H1 (cell line): ENCODE results near the gene MXD4. TPM values are rescaled to one million over a fixed set of nuclear protein-coding genes. Genes with fewer than 3 reads are reported as not detected.

Experiments
- CTCF ChIA-PET: fragments of 300-600 bp; sonication (Branson Sonifier 250); formaldehyde crosslinking; loops from one replicate; lab custom pipeline; 2021; ENCODE audit not compliant: partially characterized antibody; lab: Charles Lee
- POLR2A ChIA-PET: fragments of 300-600 bp; sonication (Branson Sonifier 250); formaldehyde crosslinking; loops from one replicate; lab custom pipeline; 2021; ENCODE audit warnings: inconsistent platforms; ENCODE audit not compliant: partially characterized antibody; lab: Charles Lee
- DNase-seq, 2 experiments: peaks; one replicate each; pipeline versions ENCODE4 v3.0.0 to v3.0.0-alpha.2; 2010 to 2022; ENCODE audit warnings: low spot score in 2 of 2, low read depth in 1 of 2, mixed read lengths in 1 of 2
- FAIRE-seq: peaks from 2 replicates; lab custom pipeline; 2011; peaks lifted over from hg19 to GRCh38; lab: Jason Lieb, UNC
- H2AFZ ChIP-seq: 2 replicates; pipeline ENCODE4 v1.8.1; 2012; ENCODE audit warnings: low read length, inconsistent platforms
- H2AK5ac ChIP-seq: 2 replicates; pipeline ENCODE4 v1.6.1; 2013; ENCODE audit warnings: low read depth, low read length
- H2BK120ac ChIP-seq: replicated peaks from 2 replicates; pipeline ENCODE3; 2013; ENCODE audit warnings: low read depth, low read length, inconsistent platforms
- H2BK12ac ChIP-seq: 2 replicates; pipeline ENCODE4 v1.6.1; 2013; ENCODE audit warnings: low read depth, low read length
- H2BK15ac ChIP-seq: 2 replicates; pipeline ENCODE4 v1.6.1; 2013; ENCODE audit warnings: low read length
- H2BK20ac ChIP-seq: 2 replicates; pipeline ENCODE4 v1.6.1; 2013; ENCODE audit warnings: low read length
- H2BK5ac ChIP-seq: 2 replicates; pipeline ENCODE4 v1.6.1; 2013; ENCODE audit warnings: low read depth, low read length
- H3K14ac ChIP-seq: 2 replicates; pipeline ENCODE4 v1.6.1; 2013; ENCODE audit warnings: inconsistent platforms; ENCODE audit not compliant: insufficient read length
- H3K18ac ChIP-seq: 2 replicates; pipeline ENCODE4 v1.6.1; 2013; ENCODE audit warnings: low read length; ENCODE audit errors: extremely low read depth
- H3K23ac ChIP-seq: 2 replicates; pipeline ENCODE4 v1.6.1; 2013; ENCODE audit warnings: inconsistent platforms; ENCODE audit not compliant: insufficient read length
- H3K23me2 ChIP-seq: 2 replicates; pipeline ENCODE4 v1.6.1; 2013; ENCODE audit warnings: low read depth, low read length
- H3K27ac ChIP-seq: 2 replicates; pipeline ENCODE4 v1.6.1; 2011; ENCODE audit warnings: low read depth, low read length, inconsistent platforms
- H3K27me3 ChIP-seq, 4 experiments: replicated peaks in 1 of 4; 1 replicate in 1 of 4; 2 replicates in 3 of 4; pipeline versions ENCODE4 v1.6.1 to v1.8.1; 2011 to 2013; ENCODE audit warnings: low read length in 3 of 4, mild to moderate bottlenecking in 3 of 4, inconsistent platforms in 2 of 4, mixed read lengths in 2 of 4, moderate library complexity in 1 of 4; ENCODE audit not compliant: control insufficient read depth in 3 of 4, insufficient read depth in 3 of 4; ENCODE audit errors: extremely low read depth in 1 of 4
- H3K36me3 ChIP-seq, 4 experiments: 2 replicates each; pipeline versions ENCODE4 v1.6.1 to v1.8.1; 2011 to 2013; ENCODE audit warnings: mild to moderate bottlenecking in 4 of 4, low read length in 3 of 4, moderate library complexity in 2 of 4, control low read depth in 1 of 4, inconsistent platforms in 1 of 4; ENCODE audit not compliant: insufficient read depth in 4 of 4, control insufficient read depth in 2 of 4
- H3K4ac ChIP-seq: replicated peaks from 2 replicates; pipeline ENCODE3; 2013; ENCODE audit warnings: low read length, low read depth, mixed read lengths, inconsistent platforms; ENCODE audit not compliant: insufficient read length
- H3K4me1 ChIP-seq, 4 experiments: replicated peaks in 1 of 4; 1 replicate in 1 of 4; 2 replicates in 3 of 4; pipeline versions ENCODE4 v1.6.1 to v1.8.1; 2011 to 2013; ENCODE audit warnings: low read length in 3 of 4, inconsistent platforms in 2 of 4, mixed read lengths in 1 of 4; ENCODE audit not compliant: insufficient read depth in 4 of 4, control insufficient read depth in 3 of 4
- H3K4me2 ChIP-seq, 2 experiments: 2 replicates each; pipeline versions ENCODE4 v1.6.1 to v1.8.1; 2011 to 2013; ENCODE audit warnings: low read depth in 2 of 2, low read length in 2 of 2, control low read depth in 1 of 2, inconsistent platforms in 1 of 2, mild to moderate bottlenecking in 1 of 2; ENCODE audit not compliant: insufficient read depth in 1 of 2
- H3K4me3 ChIP-seq, 4 experiments: fragments of 200-600, 300-600 bp in 1 of 4; sonication (generic), shearing (Covaris generic), sonication (Bioruptor Twin) in 1 of 4; 2 replicates each; pipeline versions ENCODE4 v1.5.1 to v1.8.1; 2011 to 2016; ENCODE audit warnings: low read length in 4 of 4, low read depth in 3 of 4, control low read depth in 2 of 4, inconsistent platforms in 2 of 4, mild to moderate bottlenecking in 2 of 4, mixed read lengths in 1 of 4, moderate library complexity in 1 of 4; ENCODE audit not compliant: insufficient read depth in 2 of 4; ENCODE audit errors: extremely low read depth in 1 of 4
- H3K56ac ChIP-seq: replicated peaks from 2 replicates; pipeline ENCODE3; 2013; ENCODE audit warnings: low read depth, mild to moderate bottlenecking, mixed read lengths, low read length, inconsistent platforms; ENCODE audit not compliant: insufficient read length
- H3K79me1 ChIP-seq: 2 replicates; pipeline ENCODE4 v1.6.1; 2013; ENCODE audit warnings: low read depth, low read length, control low read depth
- H3K79me2 ChIP-seq, 2 experiments: 2 replicates each; pipeline versions ENCODE4 v1.6.1 to v1.8.1; 2012 to 2013; ENCODE audit warnings: low read length in 2 of 2, mild to moderate bottlenecking in 2 of 2, inconsistent platforms in 1 of 2; ENCODE audit not compliant: insufficient read depth in 2 of 2, control insufficient read depth in 1 of 2
- H3K9ac ChIP-seq, 4 experiments: replicated peaks in 1 of 4; 1 replicate in 1 of 4; 2 replicates in 3 of 4; pipeline versions ENCODE4 v1.6.1 to v1.8.1; 2011 to 2013; ENCODE audit warnings: low read depth in 3 of 4, low read length in 3 of 4, control low read depth in 2 of 4, mild to moderate bottlenecking in 2 of 4, moderate library complexity in 2 of 4, inconsistent platforms in 1 of 4; ENCODE audit errors: extremely low read depth in 1 of 4
- H3K9me3 ChIP-seq, 2 experiments: 2 replicates each; pipeline versions ENCODE4 v1.6.1 to v1.8.1; 2012 to 2013; ENCODE audit warnings: mild to moderate bottlenecking in 2 of 2, moderate library complexity in 2 of 2, control low read depth in 1 of 2, inconsistent platforms in 1 of 2, low read depth in 1 of 2, low read length in 1 of 2, mixed read lengths in 1 of 2; ENCODE audit not compliant: insufficient read depth in 2 of 2
- H4K20me1 ChIP-seq, 2 experiments: replicated peaks in 1 of 2; 2 replicates each; pipeline versions ENCODE3 to v1.8.1; 2011 to 2013; ENCODE audit warnings: inconsistent platforms in 2 of 2, low read length in 2 of 2, mild to moderate bottlenecking in 1 of 2; ENCODE audit not compliant: insufficient read depth in 2 of 2, control insufficient read depth in 1 of 2
- H4K5ac ChIP-seq: 2 replicates; pipeline ENCODE4 v1.6.1; 2013; ENCODE audit warnings: low read length, low read depth, mixed read lengths, inconsistent platforms; ENCODE audit not compliant: insufficient read length
- H4K8ac ChIP-seq: 2 replicates; pipeline ENCODE4 v1.8.0; 2013; ENCODE audit warnings: mild to moderate bottlenecking, moderate library complexity, low read length, inconsistent platforms; ENCODE audit not compliant: insufficient read depth; ENCODE audit errors: extremely low read depth
- H4K91ac ChIP-seq: replicated peaks from 2 replicates; pipeline ENCODE3; 2013; ENCODE audit warnings: low read length, mixed read lengths, inconsistent platforms; ENCODE audit not compliant: insufficient read length
- BCL11A ChIP-seq, 2 experiments: IDR thresholded peaks; one replicate each; pipeline ENCODE4 v1.6.1; 2011; ENCODE audit warnings: low read depth in 2 of 2, low read length in 2 of 2, mild to moderate bottlenecking in 2 of 2
- BRCA1 ChIP-seq: IDR thresholded peaks from 2 replicates; pipeline ENCODE4 v1.6.1; 2012; ENCODE audit warnings: low read depth, low read length, improper control_type of control experiment
- E2F6 ChIP-seq: IDR thresholded peaks from 2 replicates; pipeline ENCODE4 v1.6.1; 2012; ENCODE audit warnings: inconsistent platforms
- FOSL1 ChIP-seq: IDR thresholded peaks from 2 replicates; pipeline ENCODE4 v1.6.1; 2011; ENCODE audit warnings: mild to moderate bottlenecking, low read depth, low read length, moderate library complexity; ENCODE audit not compliant: insufficient read depth
- KDM4A ChIP-seq: IDR thresholded peaks from one replicate; pipeline ENCODE4 v1.7.1; 2012; ENCODE audit warnings: low read depth, mild to moderate bottlenecking, moderate library complexity, low read length, inconsistent platforms; ENCODE audit not compliant: severe bottlenecking
- MAFK ChIP-seq: IDR thresholded peaks from 2 replicates; pipeline ENCODE4 v1.6.1; 2012; ENCODE audit warnings: low read depth, mild to moderate bottlenecking, improper control_type of control experiment, low read length
- NANOG ChIP-seq: IDR thresholded peaks from 2 replicates; pipeline ENCODE4 v1.6.1; 2011; ENCODE audit warnings: low read length, low read depth, mild to moderate bottlenecking, inconsistent platforms; ENCODE audit not compliant: insufficient read depth, poor library complexity, severe bottlenecking
- PHF8 ChIP-seq: fragments of 200-600 bp; sonication (generic); conservative IDR thresholded peaks from 2 replicates; pipeline ENCODE4 v1.7.1; 2012; ENCODE audit warnings: low read depth, mild to moderate bottlenecking, inconsistent platforms, low read length, moderate library complexity
- POU5F1 ChIP-seq: IDR thresholded peaks from 2 replicates; pipeline ENCODE4 v1.6.1; 2011; ENCODE audit warnings: low read depth, mild to moderate bottlenecking, low read length, moderate library complexity
- SIN3A ChIP-seq, 2 experiments: IDR thresholded peaks in 1 of 2; conservative IDR thresholded peaks in 1 of 2; 2 replicates each; pipeline ENCODE4 v1.6.1; 2011 to 2012; ENCODE audit warnings: low read length in 2 of 2, improper control_type of control experiment in 1 of 2, low read depth in 1 of 2, mild to moderate bottlenecking in 1 of 2
- SP4 ChIP-seq: IDR thresholded peaks from 2 replicates; pipeline ENCODE4 v1.6.1; 2012; ENCODE audit warnings: low read length, inconsistent platforms
- USF2 ChIP-seq: IDR thresholded peaks from 2 replicates; pipeline ENCODE4 v1.6.1; 2011; ENCODE audit warnings: low read length, improper control_type of control experiment
- WGBS, 2 experiments: shearing (Covaris generic) in 1 of 2; methylation state at CpG; one replicate each; pipeline versions ENCODE4 v1.1.6 to v1.1.7; 2013 to 2015; ENCODE audit warnings: low lambda C conversion rate in 2 of 2, mixed read lengths in 2 of 2, inconsistent platforms in 1 of 2, low coverage in 1 of 2, missing lambda C conversion rate in 1 of 2; ENCODE audit not compliant: insufficient replicate concordance in 2 of 2, insufficient coverage in 1 of 2, insufficient read length in 1 of 2; ENCODE audit errors: extremely low coverage in 1 of 2, missing lambda C conversion rate in 1 of 2; 5-methylcytosine and 5-hydroxymethylcytosine counted together
- polyA plus RNA-seq, 7 experiments: library from polyadenylated mRNA; depleted of rRNA in 3 of 7; stranded (reverse) in 5 of 7; unstranded in 2 of 7; fragments of >200 nt in 5 of 7; fragments of 200-250 nt in 2 of 7; gene quantifications; 1 replicate in 5 of 7; 2 replicates in 1 of 7; 4 replicates in 1 of 7; pipeline versions ENCODE4 v1.2.1 to v1.2.3, GENCODE V29; 2011 to 2013; ENCODE audit warnings: missing spikeins in 2 of 7, mixed read lengths in 2 of 7
- total RNA-seq: library from RNA; stranded (reverse); fragmentation: NEBNext Ultra II Directional; extraction: Animal tissue kit (Norgen Biotek cat#: 25700); gene quantifications from 2 replicates; pipeline ENCODE4 v1.2.1, GENCODE V29; 2021

The MXD4 gene
- total and polyA plus RNA-seq, 2 of the 8 experiments (the other 6 are each of a cell fraction or from before 2014, with no cell fraction given): 18.0 to 20.8 TPM

GRCh38 chr4:2292646-2293108 lies 30.8 kb upstream of the MXD4 start:
- H3K4me3 ChIP-seq: no peak overlapping the region
- no peak overlapping the region for H2BK5ac ChIP-seq
- no peak for DNase-seq
- no peaks in the 10 kb centered on the region for H3K23me2 ChIP-seq
- no peak overlapping the region for H2BK15ac ChIP-seq
- no peak overlapping the region for H3K18ac ChIP-seq
- no peaks in the 10 kb centered on the region for H3K79me2 ChIP-seq
- no peaks in the 10 kb centered on the region for H3K36me3 ChIP-seq
- no peak overlapping the region for H4K5ac ChIP-seq
- no peak overlapping the region for H4K91ac ChIP-seq
- no peaks in the 10 kb centered on the region for H3K79me1 ChIP-seq
- H2AK5ac ChIP-seq: no peak overlapping the region
- POLR2A ChIA-PET: no interaction called here
- WGBS, 2 experiments: 72% methylated on average over 6 of the region's 6 CpGs; no CpG with 5 or more reads in 1 of the 2 experiments
- CTCF ChIA-PET: interaction anchor here (0.6 to 2.1 kb wide), 4 partner anchors 26 to 121 kb away, joined by 3 to 6 read pairs (median 4); no protein-coding TSS in a partner anchor
- no peak overlapping the region for H3K4ac ChIP-seq
- no peak overlapping the region for H3K27ac ChIP-seq
- no peak overlapping the region for H2BK12ac ChIP-seq
- no peaks in the 10 kb centered on the region for H3K27me3 ChIP-seq
- no peak for FAIRE-seq
- H3K23ac ChIP-seq: no peak overlapping the region
- no peaks in the 10 kb centered on the region for H3K9me3 ChIP-seq
- H2BK20ac ChIP-seq: no peak overlapping the region
- H3K4me1 ChIP-seq: peaks cover 0 to 3% (median 0%) of the 10 kb centered on the region in 4 experiments; a peak in 1 of 7 replicates
- no peak overlapping the region for H2BK120ac ChIP-seq
- H4K20me1 ChIP-seq: peaks cover 0 to 2% of the 10 kb centered on the region in 2 experiments
- H3K56ac ChIP-seq: no peak overlapping the region
- H4K8ac ChIP-seq: no peak overlapping the region
- H3K14ac ChIP-seq: no peak overlapping the region
- no peak overlapping the region for H2AFZ ChIP-seq
- no peak overlapping the region for H3K4me2 ChIP-seq
- H3K9ac ChIP-seq: no peak overlapping the region
- TF ChIP-seq POU5F1 (no peak), E2F6 (no peak), BRCA1 (no peak), MAFK (no peak), USF2 (no peak), BCL11A (IDR thresholded peaks at IDR 0.05; ENCODE audit: low read depth in 2 of 2, low read length in 2 of 2) (no peak), FOSL1 (no peak), SIN3A (conservative IDR thresholded peaks at IDR 0.05 in 1 of 2, IDR thresholded peaks at IDR 0.05 in 1 of 2; ENCODE audit: low read depth in 1 of 2, low read length in 2 of 2) (no peak), NANOG (no peak), KDM4A (no peak), PHF8 (no peak), SP4 (no peak)
